ENCODE results near the gene LNPEP. TPM values are rescaled to one million over a fixed set of nuclear protein-coding genes. Genes with fewer than 3 reads are reported as not detected.
A peak's percentile ranks its signal among the peaks of the same experiment; 100 is the strongest.

LNPEP gene
- total RNA-seq, 5 donors from 2014 or later (not counting 1 experiment from before 2014, with no cell fraction given) = 82.3 to 102 (median 86.3) TPM

DNA sequence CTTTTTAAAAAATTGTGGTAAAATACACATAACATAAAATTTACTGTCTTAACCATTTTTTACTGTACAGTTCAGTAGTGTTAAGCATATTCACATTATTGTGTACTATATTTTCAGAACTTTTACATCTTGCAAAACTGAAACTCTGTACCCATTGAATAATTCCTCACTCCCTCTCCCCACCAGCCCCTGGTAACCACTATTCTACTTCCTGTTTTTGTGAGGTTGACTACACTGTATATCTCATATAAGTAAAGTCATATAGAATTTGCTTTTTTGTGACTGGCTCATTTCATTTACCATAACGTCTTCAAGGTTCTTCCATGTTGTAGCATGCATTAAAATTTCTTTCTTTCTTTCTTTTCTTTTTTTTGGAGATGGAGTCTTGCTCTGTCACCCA, 87.0 kb downstream of the LNPEP start:
- Mint-ChIP-seq H3K27me3 (no peaks in the 10 kb centered on the region), H3K4me1 (peaks cover 15 to 30% (median 20%) of the 10 kb centered on the region in 3 donors), H3K9me3 (no peaks in the 10 kb centered on the region), H3K36me3 (peaks cover 56% of the 10 kb centered on the region), H3K27ac (peak overlapping the region; percentile 50 to 84), H3K4me3 (peak overlapping the region in 1 of 3 donors; percentile 22)
- Histone ChIP-seq H3K9me3 (no peaks in the 10 kb centered on the region), H3K27me3 (replicated peaks in 1 of 2; ENCODE audit: control insufficient read depth in 2 of 2, extremely low read depth in 1 of 2, insufficient read depth in 2 of 2, low read length in 1 of 2) (no peaks in the 10 kb centered on the region), H3K4me3 (ENCODE audit: control insufficient read depth in 1 of 2, extremely low read depth in 1 of 2, low read length in 1 of 2) (no peak overlapping the region), H3K36me3 (ENCODE audit: control insufficient read depth in 2 of 2, extremely low read depth in 1 of 2, insufficient read depth in 1 of 2, low read length in 1 of 2) (peaks cover 8 to 64% of the 10 kb centered on the region in 2 donors), H3K4me1 (ENCODE audit: control insufficient read depth in 1 of 2, extremely low read depth in 1 of 2, insufficient read depth in 2 of 2, low read length in 2 of 2) (peaks cover 8 to 13% of the 10 kb centered on the region in 2 experiments), H3K27ac (ENCODE audit: low read length) (no peak overlapping the region)
- ATAC-seq (replicated peaks in 1 of 4) = peak in 1 of 4 experiments; percentile 33
- WGBS (ENCODE audit: insufficient coverage) = no CpG with 5 or more reads among the region's 1 CpG
- POLR2A ChIA-PET = interaction anchor here in 1 of 2 donors (0.6 kb wide), 1 partner anchor 107 kb away, joined by 5 read pairs; no protein-coding TSS in a partner anchor
- DNase-seq = no peak
- CTCF ChIA-PET = no interaction called here

GRCh38 chr5:97026721-97027120, 90.8 kb downstream of the LNPEP start:
- Histone ChIP-seq H3K4me3 (ENCODE audit: control insufficient read depth in 1 of 2, extremely low read depth in 1 of 2, low read length in 1 of 2) (no peak overlapping the region), H3K36me3 (ENCODE audit: control insufficient read depth in 2 of 2, extremely low read depth in 1 of 2, insufficient read depth in 1 of 2, low read length in 1 of 2) (peaks cover 0 to 76% of the 10 kb centered on the region in 2 donors), H3K27ac (ENCODE audit: low read length) (no peak overlapping the region), H3K9me3 (no peaks in the 10 kb centered on the region), H3K4me1 (ENCODE audit: control insufficient read depth in 1 of 2, extremely low read depth in 1 of 2, insufficient read depth in 2 of 2, low read length in 2 of 2) (peaks cover 5 to 8% of the 10 kb centered on the region in 2 experiments), H3K27me3 (replicated peaks in 1 of 2; ENCODE audit: control insufficient read depth in 2 of 2, extremely low read depth in 1 of 2, insufficient read depth in 2 of 2, low read length in 1 of 2) (no peaks in the 10 kb centered on the region)
- ChIA-PET POLR2A (interaction anchor here in 1 of 2 donors (0.5 kb wide), 1 partner anchor 129 kb away, joined by 8 read pairs; no protein-coding TSS in a partner anchor), CTCF (interaction anchor here in 1 of 2 donors (0.5 kb wide), 1 partner anchor 226 kb away, joined by 4 read pairs; no protein-coding TSS in a partner anchor)
- Mint-ChIP-seq H3K27me3 (no peaks in the 10 kb centered on the region), H3K27ac (no peak overlapping the region), H3K9me3 (no peaks in the 10 kb centered on the region), H3K4me3 (no peak overlapping the region), H3K36me3 (peaks cover 69% of the 10 kb centered on the region), H3K4me1 (peaks cover 12 to 15% (median 15%) of the 10 kb centered on the region in 3 donors)
- DNase-seq (no peak), ATAC-seq (replicated peaks in 1 of 4) (no peak)
- 100% methylated on average over 1 of the region's 6 CpGs for WGBS (ENCODE audit: insufficient coverage)

DNA sequence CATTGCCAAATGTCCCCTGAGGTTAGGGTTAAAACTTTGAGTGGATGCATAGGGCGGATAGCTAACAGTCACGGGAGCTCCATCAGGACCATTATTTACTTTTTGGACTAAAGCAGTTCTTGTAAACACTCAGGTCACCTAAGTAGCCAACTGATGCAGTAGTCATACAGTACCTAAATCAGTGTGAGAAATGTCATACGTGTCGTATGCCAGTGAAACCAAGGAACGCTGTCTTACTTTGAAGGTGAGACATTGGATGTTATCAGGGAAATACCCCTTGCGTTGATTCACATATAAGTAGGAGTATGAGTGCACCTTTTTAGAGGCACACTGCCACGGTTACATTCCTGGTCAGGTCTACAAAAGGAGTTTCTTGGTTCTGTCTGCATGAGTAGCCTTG, 101.9 kb downstream of the LNPEP start:
- ATAC-seq (replicated peaks in 1 of 4) (no peak), DNase-seq (no peak)
- Histone ChIP-seq H3K4me1 (ENCODE audit: control insufficient read depth in 1 of 2, extremely low read depth in 1 of 2, insufficient read depth in 2 of 2, low read length in 2 of 2) (no peaks in the 10 kb centered on the region), H3K4me3 (ENCODE audit: control insufficient read depth in 1 of 2, extremely low read depth in 1 of 2, low read length in 1 of 2) (no peak overlapping the region), H3K9me3 (no peaks in the 10 kb centered on the region), H3K27me3 (replicated peaks in 1 of 2; ENCODE audit: control insufficient read depth in 2 of 2, extremely low read depth in 1 of 2, insufficient read depth in 2 of 2, low read length in 1 of 2) (no peaks in the 10 kb centered on the region), H3K27ac (ENCODE audit: low read length) (no peak overlapping the region), H3K36me3 (ENCODE audit: control insufficient read depth in 2 of 2, extremely low read depth in 1 of 2, insufficient read depth in 1 of 2, low read length in 1 of 2) (peaks cover 0 to 30% of the 10 kb centered on the region in 2 donors)
- no peaks in the 10 kb centered on the region for H3K27me3 Mint-ChIP-seq
- peaks cover 0 to 4% (median 4%) of the 10 kb centered on the region in 3 donors for H3K4me1 Mint-ChIP-seq
- ChIA-PET POLR2A (no interaction called here), CTCF (no interaction called here)
- H3K4me3 Mint-ChIP-seq = no peak overlapping the region
- 60% methylated on average over 4 of the region's 7 CpGs for WGBS (ENCODE audit: insufficient coverage)
- H3K27ac Mint-ChIP-seq = peak overlapping the region in 1 of 2 donors; percentile 61
- no peaks in the 10 kb centered on the region for H3K9me3 Mint-ChIP-seq
- H3K36me3 Mint-ChIP-seq = peaks cover 31% of the 10 kb centered on the region

DNA sequence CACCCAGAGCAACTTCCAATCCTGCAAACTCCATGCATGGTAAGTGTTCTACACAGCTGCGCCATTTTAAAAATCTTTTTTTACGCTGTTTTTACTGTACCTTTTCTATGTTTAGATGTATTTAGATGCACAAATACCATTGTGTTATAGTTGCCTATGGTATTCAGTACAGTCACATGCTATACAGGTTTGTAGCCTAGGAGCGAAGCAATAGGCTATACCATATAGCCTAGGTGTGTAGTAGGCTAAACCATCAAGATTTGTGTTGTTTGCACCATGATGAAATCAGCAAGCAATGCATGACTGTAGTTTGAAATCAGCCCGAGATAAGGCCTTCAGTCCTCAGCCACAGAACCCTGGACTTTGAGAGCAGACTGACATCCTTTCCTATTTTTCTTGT, 105.4 kb downstream of the LNPEP start:
- H3K36me3 Mint-ChIP-seq = peaks cover 4% of the 10 kb centered on the region
- Histone ChIP-seq H3K4me1 (ENCODE audit: control insufficient read depth in 1 of 2, extremely low read depth in 1 of 2, insufficient read depth in 2 of 2, low read length in 2 of 2) (no peaks in the 10 kb centered on the region), H3K27ac (ENCODE audit: low read length) (no peak overlapping the region), H3K9me3 (no peaks in the 10 kb centered on the region), H3K27me3 (replicated peaks in 1 of 2; ENCODE audit: control insufficient read depth in 2 of 2, extremely low read depth in 1 of 2, insufficient read depth in 2 of 2, low read length in 1 of 2) (no peaks in the 10 kb centered on the region), H3K4me3 (ENCODE audit: control insufficient read depth in 1 of 2, extremely low read depth in 1 of 2, low read length in 1 of 2) (no peak overlapping the region), H3K36me3 (ENCODE audit: control insufficient read depth in 2 of 2, extremely low read depth in 1 of 2, insufficient read depth in 1 of 2, low read length in 1 of 2) (peaks cover 0 to 4% of the 10 kb centered on the region in 2 donors)
- ChIA-PET POLR2A (no interaction called here), CTCF (no interaction called here)
- no peaks in the 10 kb centered on the region for H3K27me3 Mint-ChIP-seq
- 100% methylated on average over 2 of the region's 4 CpGs for WGBS (ENCODE audit: insufficient coverage)
- H3K4me3 Mint-ChIP-seq = no peak overlapping the region
- H3K4me1 Mint-ChIP-seq = peaks cover 0 to 4% (median 3%) of the 10 kb centered on the region in 3 donors
- H3K9me3 Mint-ChIP-seq = no peaks in the 10 kb centered on the region
- DNase-seq (no peak), ATAC-seq (replicated peaks in 1 of 4) (no peak)
- H3K27ac Mint-ChIP-seq = no peak overlapping the region

- Mint-ChIP-seq H3K36me3 (no peaks in the 10 kb centered on the region), H3K27ac (no peak overlapping the region), H3K4me1 (peaks cover 0 to 2% (median 0%) of the 10 kb centered on the region in 3 donors), H3K4me3 (no peak overlapping the region), H3K9me3 (no peaks in the 10 kb centered on the region), H3K27me3 (no peaks in the 10 kb centered on the region)
- no CpG with 5 or more reads among the region's 7 CpGs for WGBS (ENCODE audit: insufficient coverage)
- DNase-seq (no peak), ATAC-seq (replicated peaks in 1 of 4) (no peak)
- CTCF ChIA-PET = no interaction called here
- no peak overlapping the region for H3K4me3 ChIP-seq (ENCODE audit: control insufficient read depth in 1 of 2, extremely low read depth in 1 of 2, low read length in 1 of 2)
- POLR2A ChIA-PET = no interaction called here
- H3K27me3 ChIP-seq (replicated peaks in 1 of 2; ENCODE audit: control insufficient read depth in 2 of 2, extremely low read depth in 1 of 2, insufficient read depth in 2 of 2, low read length in 1 of 2) = no peaks in the 10 kb centered on the region
- H3K9me3 ChIP-seq = no peaks in the 10 kb centered on the region
- no peak overlapping the region for H3K27ac ChIP-seq (ENCODE audit: low read length)
- no peaks in the 10 kb centered on the region for H3K36me3 ChIP-seq (ENCODE audit: control insufficient read depth in 2 of 2, extremely low read depth in 1 of 2, insufficient read depth in 1 of 2, low read length in 1 of 2)
- no peaks in the 10 kb centered on the region for H3K4me1 ChIP-seq (ENCODE audit: control insufficient read depth in 1 of 2, extremely low read depth in 1 of 2, insufficient read depth in 2 of 2, low read length in 2 of 2)
These were observed 107.1 kb downstream of the LNPEP start for GRCh38 chr5:97042996-97043395.

DNA sequence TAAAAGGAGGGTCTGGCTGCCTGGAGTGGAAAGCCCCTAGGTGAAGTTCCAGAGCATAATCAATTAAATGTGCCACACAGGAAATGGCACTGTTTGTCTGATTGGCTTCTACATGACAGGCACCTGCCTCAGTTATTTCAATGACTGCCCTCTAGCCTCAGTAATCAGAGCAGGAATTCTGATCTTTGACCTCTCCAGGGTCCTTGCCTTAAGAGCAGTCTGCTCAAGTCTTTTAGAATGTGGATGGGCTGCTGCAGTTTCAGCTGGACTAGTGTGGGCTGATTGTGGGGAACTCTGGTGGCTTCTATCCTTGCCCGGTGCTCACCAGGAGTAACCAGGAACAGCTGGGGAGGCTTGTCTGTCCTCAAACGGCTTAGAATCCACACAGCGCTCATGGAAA, 107.6 kb downstream of the LNPEP start:
- Histone ChIP-seq H3K9me3 (no peaks in the 10 kb centered on the region), H3K27ac (ENCODE audit: low read length) (no peak overlapping the region), H3K27me3 (replicated peaks in 1 of 2; ENCODE audit: control insufficient read depth in 2 of 2, extremely low read depth in 1 of 2, insufficient read depth in 2 of 2, low read length in 1 of 2) (no peaks in the 10 kb centered on the region), H3K4me3 (ENCODE audit: control insufficient read depth in 1 of 2, extremely low read depth in 1 of 2, low read length in 1 of 2) (no peak overlapping the region), H3K36me3 (ENCODE audit: control insufficient read depth in 2 of 2, extremely low read depth in 1 of 2, insufficient read depth in 1 of 2, low read length in 1 of 2) (no peaks in the 10 kb centered on the region), H3K4me1 (ENCODE audit: control insufficient read depth in 1 of 2, extremely low read depth in 1 of 2, insufficient read depth in 2 of 2, low read length in 2 of 2) (no peaks in the 10 kb centered on the region)
- ChIA-PET POLR2A (no interaction called here), CTCF (no interaction called here)
- no peak overlapping the region for H3K4me3 Mint-ChIP-seq
- H3K4me1 Mint-ChIP-seq = peaks cover 0 to 2% (median 0%) of the 10 kb centered on the region in 3 donors
- no peaks in the 10 kb centered on the region for H3K9me3 Mint-ChIP-seq
- DNase-seq (no peak), ATAC-seq (replicated peaks in 1 of 4) (no peak)
- no peaks in the 10 kb centered on the region for H3K36me3 Mint-ChIP-seq
- peaks cover 0 to 2% of the 10 kb centered on the region in 2 donors for H3K27me3 Mint-ChIP-seq
- no peak overlapping the region for H3K27ac Mint-ChIP-seq
- WGBS (ENCODE audit: insufficient coverage) = no CpG with 5 or more reads among the region's 3 CpGs

- peaks cover 0 to 2% of the 10 kb centered on the region in 2 donors for H3K27me3 Mint-ChIP-seq
- ChIA-PET CTCF (no interaction called here), POLR2A (no interaction called here)
- no peaks in the 10 kb centered on the region for H3K36me3 ChIP-seq (ENCODE audit: control insufficient read depth in 2 of 2, extremely low read depth in 1 of 2, insufficient read depth in 1 of 2, low read length in 1 of 2)
- no peak for ATAC-seq (replicated peaks in 1 of 4)
- H3K36me3 Mint-ChIP-seq = no peaks in the 10 kb centered on the region
- no peak overlapping the region for H3K27ac ChIP-seq (ENCODE audit: low read length)
- no peak overlapping the region for H3K4me3 ChIP-seq (ENCODE audit: control insufficient read depth in 1 of 2, extremely low read depth in 1 of 2, low read length in 1 of 2)
- H3K4me3 Mint-ChIP-seq = no peak overlapping the region
- DNase-seq = no peak
- H3K9me3 Mint-ChIP-seq = no peaks in the 10 kb centered on the region
- 67% methylated on average over 1 of the region's 2 CpGs for WGBS (ENCODE audit: insufficient coverage)
- H3K27me3 ChIP-seq (replicated peaks in 1 of 2; ENCODE audit: control insufficient read depth in 2 of 2, extremely low read depth in 1 of 2, insufficient read depth in 2 of 2, low read length in 1 of 2) = no peaks in the 10 kb centered on the region
- peaks cover 0 to 2% (median 0%) of the 10 kb centered on the region in 3 donors for H3K4me1 Mint-ChIP-seq
- H3K9me3 ChIP-seq = no peaks in the 10 kb centered on the region
- no peak overlapping the region for H3K27ac Mint-ChIP-seq
- no peaks in the 10 kb centered on the region for H3K4me1 ChIP-seq (ENCODE audit: control insufficient read depth in 1 of 2, extremely low read depth in 1 of 2, insufficient read depth in 2 of 2, low read length in 2 of 2)
These were observed 108.2 kb downstream of the LNPEP start for GRCh38 chr5:97044052-97044451.

Measured in T-cell (primary cell).